Psoas muscle (tissue), 8 donors: ENCODE measurements around the gene ADAMTSL1. TPM values are rescaled to one million over a fixed set of nuclear protein-coding genes. Genes with fewer than 3 reads are reported as not detected.

Experiments used
- ATAC-seq, 4 donors: fragments of 200-7000 bp; cut with Tn5 transposase; one replicate each; pipeline ENCODE4 v1.9.1; 2020; ENCODE audit warnings: moderate library complexity in 3 of 4, mild to moderate bottlenecking in 2 of 4
- DNase-seq, 2 donors: peaks; one replicate each; pipeline ENCODE4 v3.0.0-alpha.2; 2020
- H3K27ac ChIP-seq: fragments of 200-600 bp; one replicate; pipeline ENCODE4 v1.8.0; 2022
- H3K27me3 ChIP-seq, 3 donors: fragments of 200-600 bp in 1 of 3; one replicate each; pipeline versions ENCODE4 v1.6.1 to v1.8.0; 2013 to 2022; ENCODE audit warnings: low read length in 2 of 3, mild to moderate bottlenecking in 2 of 3, moderate library complexity in 1 of 3; ENCODE audit not compliant: insufficient read depth in 3 of 3
- H3K36me3 ChIP-seq, 2 donors: fragments of 200-600 bp in 1 of 2; one replicate each; pipeline versions ENCODE4 v1.6.1 to v1.8.0; 2013 to 2022; ENCODE audit warnings: low read depth in 1 of 2, mild to moderate bottlenecking in 1 of 2, moderate library complexity in 1 of 2; ENCODE audit not compliant: insufficient read depth in 1 of 2
- H3K4me1 ChIP-seq: fragments of 200-600 bp; one replicate; pipeline ENCODE4 v1.8.0; 2022
- H3K4me3 ChIP-seq: fragments of 200-600 bp; one replicate; pipeline ENCODE4 v1.8.0; 2022; ENCODE audit warnings: mild to moderate bottlenecking
- H3K9me3 ChIP-seq: fragments of 200-600 bp; one replicate; pipeline ENCODE4 v1.8.0; 2022
- WGBS, 3 donors: extraction: QIAGEN DNeasy Blood & Tissue Kit; methylation state at CpG; one replicate each; pipeline versions ENCODE4 v1.1.6 to v1.1.7; 2013; 5-methylcytosine and 5-hydroxymethylcytosine counted together
- intact Hi-C, 2 donors: fragments of 100-400 bp; cut with DNase I; formaldehyde crosslinking; loops; one replicate each; pipeline versions ENCODE4 v1.11.0 to v1.14.2; 2022
- polyA plus RNA-seq, 3 donors: library from polyadenylated mRNA; stranded (reverse); fragments of 200-250 nt; gene quantifications; one replicate each; pipeline ENCODE4 v1.2.3, GENCODE V29; 2013
- total RNA-seq, 4 donors: library from RNA; stranded (reverse); fragmentation: NEBNext Ultra II Directional in 2 of 4; extraction: Animal tissue kit (Norgen Biotek cat#: 25700) in 2 of 4; gene quantifications; one replicate each; pipeline versions ENCODE4 v1.2.1 to v1.2.4, GENCODE V29; 2021 to 2023
- TF ChIP-seq, protein P1 (sequence below): fragments of 200-600 bp; IDR thresholded peaks from one replicate; pipeline ENCODE4 v1.8.0; 2022; ENCODE audit warnings: antibody characterized with exemption
- donor health status: healthy with polysubstance abuse.
- donor health status: DM: no; HTN: no; CAD: no; lungs with moderate emphysema.
- donor health status: Bipolar disorder and iron deficiency.
- donor health status: healthy.
- donor health status: DM: yes; HTN: yes; CAD: no.
- donor health status: DM: no; HTN: no; CAD: no.
- donor health status: DM: no; HTN: no; CAD: no.
- donor health status: DM: yes; HTN: yes; CAD: no.

Gene ADAMTSL1
- total and polyA plus RNA-seq, 7 donors, result 0.08 to 0.57 (median 0.28) TPM

DNA sequence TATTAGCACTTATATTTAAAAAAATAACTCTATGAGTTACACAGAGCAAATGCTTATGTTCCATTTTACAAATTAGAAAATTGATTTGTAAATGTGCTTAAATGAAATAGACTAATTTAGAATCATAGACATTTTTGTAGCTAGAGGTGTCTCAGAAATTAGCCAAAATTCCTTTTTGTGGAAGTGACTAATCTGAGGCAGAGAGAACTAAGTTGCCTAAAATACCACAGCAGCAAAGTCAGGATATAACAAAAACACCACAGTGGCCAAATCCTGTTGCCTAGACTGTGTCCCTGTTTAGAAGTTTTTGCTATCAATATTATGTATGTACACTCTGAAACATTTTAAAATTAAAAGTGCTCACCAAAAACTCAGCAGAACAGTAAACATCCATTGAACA, 18.7 kb downstream of the ADAMTSL1 start:
- Histone ChIP-seq H3K4me3 (no peak overlapping the region), H3K4me1 (no peaks in the 10 kb centered on the region), H3K36me3 (no peaks in the 10 kb centered on the region), H3K9me3 (no peaks in the 10 kb centered on the region), H3K27me3 (no peaks in the 10 kb centered on the region), H3K27ac (no peak overlapping the region)
- ATAC-seq, result no peak
- intact Hi-C loops, result no loop called here
- TF ChIP-seq, protein P1, sequence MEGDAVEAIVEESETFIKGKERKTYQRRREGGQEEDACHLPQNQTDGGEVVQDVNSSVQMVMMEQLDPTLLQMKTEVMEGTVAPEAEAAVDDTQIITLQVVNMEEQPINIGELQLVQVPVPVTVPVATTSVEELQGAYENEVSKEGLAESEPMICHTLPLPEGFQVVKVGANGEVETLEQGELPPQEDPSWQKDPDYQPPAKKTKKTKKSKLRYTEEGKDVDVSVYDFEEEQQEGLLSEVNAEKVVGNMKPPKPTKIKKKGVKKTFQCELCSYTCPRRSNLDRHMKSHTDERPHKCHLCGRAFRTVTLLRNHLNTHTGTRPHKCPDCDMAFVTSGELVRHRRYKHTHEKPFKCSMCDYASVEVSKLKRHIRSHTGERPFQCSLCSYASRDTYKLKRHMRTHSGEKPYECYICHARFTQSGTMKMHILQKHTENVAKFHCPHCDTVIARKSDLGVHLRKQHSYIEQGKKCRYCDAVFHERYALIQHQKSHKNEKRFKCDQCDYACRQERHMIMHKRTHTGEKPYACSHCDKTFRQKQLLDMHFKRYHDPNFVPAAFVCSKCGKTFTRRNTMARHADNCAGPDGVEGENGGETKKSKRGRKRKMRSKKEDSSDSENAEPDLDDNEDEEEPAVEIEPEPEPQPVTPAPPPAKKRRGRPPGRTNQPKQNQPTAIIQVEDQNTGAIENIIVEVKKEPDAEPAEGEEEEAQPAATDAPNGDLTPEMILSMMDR, result no peak
- DNase-seq, result no peak

DNA sequence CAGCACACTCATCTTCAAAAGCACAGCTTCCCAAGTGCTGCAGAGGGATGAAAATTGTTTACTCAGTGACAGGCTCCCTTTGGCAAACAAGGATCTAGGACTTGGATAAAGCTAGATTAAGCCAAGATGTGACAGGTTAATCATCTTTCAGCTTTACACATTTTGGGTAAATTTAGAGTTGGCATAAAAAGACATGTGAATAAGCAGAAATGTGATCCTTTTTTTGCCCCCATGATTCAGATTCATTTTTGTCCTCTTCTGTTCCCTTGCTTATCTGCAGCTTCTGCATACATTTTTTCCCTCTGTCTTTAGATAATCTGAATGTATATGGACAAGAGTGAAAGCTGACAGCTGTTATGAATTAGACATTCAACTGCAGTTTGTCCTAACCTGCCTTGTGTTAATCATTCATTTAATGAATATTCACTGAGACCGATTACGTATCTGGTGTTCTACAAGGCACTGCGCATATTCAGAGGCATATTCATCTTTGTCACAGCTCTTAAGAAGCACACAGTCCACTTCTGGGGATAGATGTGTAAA, 19.6 kb downstream of the ADAMTSL1 start:
- WGBS, 3 donors, result 92 to 97% (median 96%) methylated on average over 3 of the region's 3 CpGs
- intact Hi-C loops, result no loop called here

DNA sequence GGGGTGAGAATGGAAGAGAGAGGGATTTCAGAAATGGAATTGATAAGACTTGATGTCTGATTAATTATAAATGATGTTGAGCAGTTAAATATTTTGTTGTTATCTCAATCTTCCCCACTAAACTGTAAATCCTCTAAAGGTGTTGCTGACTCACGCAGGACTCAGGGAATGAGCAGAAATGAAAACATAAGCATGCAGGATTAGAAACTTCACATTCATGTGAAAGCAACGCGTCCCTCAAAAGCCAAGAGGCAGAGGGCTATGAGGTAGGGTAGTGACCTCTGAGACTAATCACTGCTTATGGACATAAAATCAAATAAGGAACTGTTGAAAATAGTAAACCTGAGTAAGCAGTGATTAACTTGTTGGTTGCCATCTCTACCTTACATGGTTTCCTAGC, 21.1 kb downstream of the ADAMTSL1 start:
- TF ChIP-seq, protein P1, result no peak
- WGBS, 3 donors, result 92 to 94% (median 94%) methylated on average over 3 of the region's 3 CpGs
- H3K27me3 ChIP-seq, result no peaks in the 10 kb centered on the region
- no peak for DNase-seq
- no peak overlapping the region for H3K27ac ChIP-seq
- no peaks in the 10 kb centered on the region for H3K36me3 ChIP-seq
- ATAC-seq, result no peak
- no peak overlapping the region for H3K4me3 ChIP-seq
- no peaks in the 10 kb centered on the region for H3K4me1 ChIP-seq
- H3K9me3 ChIP-seq, result no peaks in the 10 kb centered on the region
- intact Hi-C loops, result no loop called here

More for the DNA sequence above, 19.6 kb downstream of the ADAMTSL1 start:
- H3K4me3 ChIP-seq, result no peak overlapping the region
- no peaks in the 10 kb centered on the region for H3K9me3 ChIP-seq
- H3K27me3 ChIP-seq, result no peaks in the 10 kb centered on the region
- H3K27ac ChIP-seq, result no peak overlapping the region
- TF ChIP-seq, protein P1, result no peak
- DNase-seq (no peak), ATAC-seq (no peak)
- no peaks in the 10 kb centered on the region for H3K4me1 ChIP-seq
- H3K36me3 ChIP-seq, result no peaks in the 10 kb centered on the region

DNA sequence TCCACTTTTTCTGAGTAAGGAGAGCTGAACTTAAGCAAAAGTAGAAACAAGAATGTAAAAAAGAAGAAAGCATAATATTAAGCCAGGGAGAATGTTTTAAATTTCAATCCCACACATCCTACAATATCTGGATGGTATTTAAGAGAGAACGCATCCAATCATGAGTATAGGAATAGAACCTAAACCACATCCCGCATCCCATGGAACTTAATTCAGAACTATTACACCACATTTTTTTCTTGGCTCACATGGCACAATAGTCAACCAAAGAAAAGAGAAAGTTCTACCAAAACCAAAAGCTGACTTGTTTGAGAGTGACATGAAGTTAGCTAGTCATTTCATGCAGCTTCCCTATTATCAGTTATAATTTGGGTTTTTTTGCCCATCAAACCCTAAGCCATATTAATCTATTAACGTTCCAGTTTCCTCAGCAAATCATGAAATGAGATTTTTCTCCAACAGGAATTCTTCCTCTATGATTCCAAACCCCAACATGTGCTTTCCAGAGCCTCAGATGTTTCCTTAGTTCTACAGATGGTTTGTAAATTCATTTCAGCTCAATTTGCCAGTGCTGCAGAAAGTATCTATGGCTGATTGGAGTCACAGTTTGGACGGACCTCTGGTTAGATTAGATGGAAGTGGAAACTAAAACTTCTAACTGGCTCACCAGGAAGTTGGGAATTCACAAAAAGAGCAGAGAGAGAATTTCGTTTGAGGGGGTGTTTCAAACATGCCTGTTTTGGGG, 22.5 kb downstream of the ADAMTSL1 start:
- intact Hi-C loops, result no loop called here

More for the DNA sequence above, 22.5 kb downstream of the ADAMTSL1 start:
- Histone ChIP-seq H3K27me3 (no peaks in the 10 kb centered on the region), H3K4me1 (no peaks in the 10 kb centered on the region), H3K9me3 (no peaks in the 10 kb centered on the region), H3K4me3 (no peak overlapping the region), H3K36me3 (no peaks in the 10 kb centered on the region), H3K27ac (no peak overlapping the region)
- ATAC-seq (no peak), DNase-seq (no peak)
- TF ChIP-seq, protein P1, result no peak
- 73 to 79% (median 74%) methylated on average over 5 of the region's 5 CpGs for WGBS, 3 donors
